B cell (primary cell): Measurements from ENCODE around the gene NCKAP1. TPM values are rescaled to one million over a fixed set of nuclear protein-coding genes. Genes with fewer than 3 reads are reported as not detected.

Experiments
- ATAC-seq: fragments of 200-7000 bp; cut with Tn5 transposase; one replicate; pipeline ENCODE4 v1.10.0; 2021; ENCODE audit warnings: low read depth, mild to moderate bottlenecking, moderate number of reproducible peaks, moderate library complexity
- CTCF ChIA-PET: fragments of 350-600 bp; sonication (Branson Sonifier 250); formaldehyde crosslinking; loops from one replicate; lab custom pipeline; 2021; ENCODE audit warnings: antibody characterized with exemption, inconsistent platforms; lab: Charles Lee
- POLR2A ChIA-PET: fragments of 350-600 bp; sonication (Branson Sonifier 250); formaldehyde crosslinking; loops from one replicate; lab custom pipeline; 2021; ENCODE audit warnings: antibody characterized with exemption; lab: Charles Lee
- DNase-seq: peaks from one replicate; pipeline ENCODE4 v3.0.0; 2013
- H2AFZ ChIP-seq: 2 replicates; pipeline ENCODE4 v1.6.1; 2012; ENCODE audit warnings: mild to moderate bottlenecking, low read depth, low read length; ENCODE audit not compliant: insufficient read depth, poor library complexity, severe bottlenecking
- H3K27ac ChIP-seq, 2 donors: 1 replicate in 1 of 2; 2 replicates in 1 of 2; pipeline ENCODE4 v1.5.1; 2012 to 2013; ENCODE audit warnings: low read length in 2 of 2, mild to moderate bottlenecking in 2 of 2, moderate library complexity in 1 of 2
- H3K27me3 ChIP-seq, 4 experiments: fragments of 200-600 bp in 1 of 4; sonication (generic) in 1 of 4; replicated peaks in 1 of 4; 1 replicate in 2 of 4; 2 replicates in 2 of 4; pipeline versions ENCODE4 v1.6.1 to v1.7.0; 2013 to 2016; ENCODE audit warnings: low read length in 3 of 4, mild to moderate bottlenecking in 2 of 4, mixed read lengths in 1 of 4, moderate library complexity in 1 of 4; ENCODE audit not compliant: insufficient read depth in 4 of 4, control insufficient read depth in 3 of 4; ENCODE audit errors: control extremely low read depth in 1 of 4
- H3K36me3 ChIP-seq, 2 experiments: replicated peaks in 1 of 2; 1 replicate in 1 of 2; 2 replicates in 1 of 2; pipeline versions ENCODE4 v1.6.1 to v1.7.1; 2013; ENCODE audit warnings: low read length in 1 of 2; ENCODE audit not compliant: insufficient read depth in 2 of 2, control insufficient read depth in 1 of 2; ENCODE audit errors: control extremely low read depth in 1 of 2, extremely low read depth in 1 of 2
- H3K4me1 ChIP-seq, 2 donors: fragments of 200-600 bp in 1 of 2; sonication (generic) in 1 of 2; 1 replicate in 1 of 2; 2 replicates in 1 of 2; pipeline versions ENCODE4 v1.5.1 to v1.6.1; 2013 to 2017; ENCODE audit warnings: low read length in 2 of 2; ENCODE audit not compliant: control insufficient read depth in 2 of 2, insufficient read depth in 2 of 2
- H3K4me2 ChIP-seq: replicated peaks from 2 replicates; pipeline ENCODE3; 2012; ENCODE audit warnings: mild to moderate bottlenecking, low read depth, low read length; ENCODE audit not compliant: poor library complexity, severe bottlenecking
- H3K4me3 ChIP-seq, 5 experiments: fragments of 200-600 bp in 1 of 5; sonication (generic) in 1 of 5; 1 replicate in 3 of 5; 2 replicates in 2 of 5; pipeline versions ENCODE4 v1.5.1 to v1.7.0; 2011 to 2016; ENCODE audit warnings: low read length in 4 of 5, mild to moderate bottlenecking in 4 of 5, low read depth in 2 of 5, control low read depth in 1 of 5, moderate library complexity in 1 of 5; ENCODE audit not compliant: insufficient read depth in 1 of 5; ENCODE audit errors: control extremely low read depth in 1 of 5, extremely low read depth in 1 of 5
- H3K79me2 ChIP-seq: fragments of 200-600 bp; sonication (generic); one replicate; pipeline ENCODE4 v1.6.0; 2016; ENCODE audit warnings: low read length; ENCODE audit not compliant: control insufficient read depth, insufficient read depth
- H3K9ac ChIP-seq: fragments of 200-600 bp; sonication (generic); 2 replicates; pipeline ENCODE4 v1.6.1; 2017; ENCODE audit warnings: mild to moderate bottlenecking, low read length, moderate library complexity
- H3K9me3 ChIP-seq, 3 donors: one replicate each; pipeline versions ENCODE4 v1.6.1 to v1.7.1; 2013; ENCODE audit warnings: low read length in 2 of 3; ENCODE audit not compliant: control insufficient read depth in 2 of 3, insufficient read depth in 1 of 3; ENCODE audit errors: control extremely low read depth in 1 of 3
- H4K20me1 ChIP-seq: 2 replicates; pipeline ENCODE4 v1.6.0; 2012; ENCODE audit warnings: mild to moderate bottlenecking, low read length; ENCODE audit not compliant: insufficient read depth, control insufficient read depth, poor library complexity, severe bottlenecking
- H3K27ac Mint-ChIP-seq: one replicate; pipeline ENCODE4 v1.8.0; 2021; ENCODE audit warnings: mixed read lengths
- H3K27me3 Mint-ChIP-seq: one replicate; pipeline ENCODE4 v1.8.0; 2021; ENCODE audit warnings: mixed read lengths
- H3K4me1 Mint-ChIP-seq: one replicate; pipeline ENCODE4 v1.8.0; 2021; ENCODE audit warnings: mixed read lengths
- H3K4me3 Mint-ChIP-seq: one replicate; pipeline ENCODE4 v1.8.0; 2021; ENCODE audit warnings: mixed read lengths
- H3K9me3 Mint-ChIP-seq: one replicate; pipeline ENCODE4 v1.8.0; 2022; ENCODE audit warnings: mixed read lengths; ENCODE audit not compliant: insufficient read depth
- EZH2 ChIP-seq: IDR thresholded peaks from 2 replicates; pipeline ENCODE4 v1.6.1; 2012; ENCODE audit warnings: borderline replicate concordance, low read depth, mild to moderate bottlenecking, moderate library complexity, low read length; ENCODE audit not compliant: insufficient read depth, poor library complexity, severe bottlenecking
- WGBS: methylation state at CpG from one replicate; pipeline ENCODE4 v1.1.5; 2013; ENCODE audit warnings: missing lambda C conversion rate; ENCODE audit not compliant: insufficient coverage; 5-methylcytosine and 5-hydroxymethylcytosine counted together
- intact Hi-C: fragments of 100-400 bp; cut with micrococcal nuclease; formaldehyde crosslinking; loops from one replicate; pipeline ENCODE4 v1.10.0; 2022
- polyA plus RNA-seq: library from polyadenylated mRNA; depleted of rRNA; stranded (reverse); fragments of >200 nt; gene quantifications from 2 replicates; pipeline ENCODE4 v1.2.3, GENCODE V29; 2012
- total RNA-seq, 2 donors: library from RNA; stranded (reverse); fragments of 120-200 nt in 1 of 2; gene quantifications; 1 replicate in 1 of 2; 2 replicates in 1 of 2; pipeline versions ENCODE4 v1.2.3 to v1.2.4, GENCODE V29; 2013 to 2022
- TF ChIP-seq, protein P1 (sequence below): fragments of 200-600 bp; IDR thresholded peaks from one replicate; pipeline ENCODE4 v1.8.0; 2022; ENCODE audit warnings: antibody characterized with exemption, mild to moderate bottlenecking

NCKAP1 gene
- total and polyA plus RNA-seq, 2 donors (not counting 1 experiment from before 2014, with no cell fraction given), result 0.05 TPM; not detected in 1

DNA sequence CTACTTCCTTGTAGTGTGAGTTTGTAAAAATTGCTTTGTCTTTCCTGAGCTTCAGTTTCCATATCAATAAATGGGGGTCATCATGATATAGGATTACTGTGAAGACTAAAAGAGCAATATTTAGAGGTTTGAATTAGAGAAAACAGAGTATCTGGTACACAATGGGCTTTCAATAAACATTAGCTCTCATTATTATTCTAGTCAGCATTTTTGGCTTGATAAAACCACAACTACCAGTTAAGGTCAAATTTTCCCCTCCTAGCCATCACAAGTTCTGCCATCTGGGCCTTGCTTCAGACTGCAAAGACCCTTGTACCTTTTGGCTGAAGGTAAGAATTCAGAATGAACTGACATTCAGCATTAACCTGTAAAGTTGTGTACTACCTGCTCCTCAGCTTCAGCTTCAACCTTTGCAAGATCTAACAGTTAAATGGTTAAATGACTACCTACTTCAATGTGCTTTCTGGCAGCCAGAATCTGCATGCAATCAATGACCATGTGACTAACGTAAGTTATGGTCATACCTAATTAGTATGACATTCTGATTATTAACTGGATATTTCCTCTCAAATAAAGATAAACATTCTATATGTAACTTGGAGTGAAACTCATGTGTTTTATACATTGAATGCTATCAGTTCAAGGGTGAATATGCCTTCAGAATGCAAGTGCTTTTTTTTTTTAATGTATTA, 119.2 kb downstream of the NCKAP1 start:
- H3K4me1 ChIP-seq, result no peaks in the 10 kb centered on the region
- H3K4me2 ChIP-seq, result no peak overlapping the region
- TF ChIP-seq, protein P1, sequence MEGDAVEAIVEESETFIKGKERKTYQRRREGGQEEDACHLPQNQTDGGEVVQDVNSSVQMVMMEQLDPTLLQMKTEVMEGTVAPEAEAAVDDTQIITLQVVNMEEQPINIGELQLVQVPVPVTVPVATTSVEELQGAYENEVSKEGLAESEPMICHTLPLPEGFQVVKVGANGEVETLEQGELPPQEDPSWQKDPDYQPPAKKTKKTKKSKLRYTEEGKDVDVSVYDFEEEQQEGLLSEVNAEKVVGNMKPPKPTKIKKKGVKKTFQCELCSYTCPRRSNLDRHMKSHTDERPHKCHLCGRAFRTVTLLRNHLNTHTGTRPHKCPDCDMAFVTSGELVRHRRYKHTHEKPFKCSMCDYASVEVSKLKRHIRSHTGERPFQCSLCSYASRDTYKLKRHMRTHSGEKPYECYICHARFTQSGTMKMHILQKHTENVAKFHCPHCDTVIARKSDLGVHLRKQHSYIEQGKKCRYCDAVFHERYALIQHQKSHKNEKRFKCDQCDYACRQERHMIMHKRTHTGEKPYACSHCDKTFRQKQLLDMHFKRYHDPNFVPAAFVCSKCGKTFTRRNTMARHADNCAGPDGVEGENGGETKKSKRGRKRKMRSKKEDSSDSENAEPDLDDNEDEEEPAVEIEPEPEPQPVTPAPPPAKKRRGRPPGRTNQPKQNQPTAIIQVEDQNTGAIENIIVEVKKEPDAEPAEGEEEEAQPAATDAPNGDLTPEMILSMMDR, result no peak
- TF ChIP-seq EZH2, result no peak
- Mint-ChIP-seq H3K9me3 (no peaks in the 10 kb centered on the region), H3K4me3 (no peak overlapping the region), H3K27ac (no peak overlapping the region), H3K27me3 (peaks cover 4% of the 10 kb centered on the region), H3K4me1 (peaks cover 2% of the 10 kb centered on the region)
- H4K20me1 ChIP-seq, result no peaks in the 10 kb centered on the region
- CTCF ChIA-PET, result no interaction called here
- ATAC-seq (no peak), DNase-seq (no peak)
- no peaks in the 10 kb centered on the region for H3K27me3 ChIP-seq
- H3K36me3 ChIP-seq, result no peaks in the 10 kb centered on the region
- no peak overlapping the region for H3K27ac ChIP-seq
- H3K9ac ChIP-seq, result no peak overlapping the region
- no peak overlapping the region for H3K4me3 ChIP-seq
- no peaks in the 10 kb centered on the region for H3K9me3 ChIP-seq
- no peak overlapping the region for H2AFZ ChIP-seq
- no CpG with 5 or more reads among the region's 1 CpG for whole genome bisulfite sequencing
- intact Hi-C loops, result no loop called here
- no peaks in the 10 kb centered on the region for H3K79me2 ChIP-seq
- POLR2A ChIA-PET, result no interaction called here

DNA sequence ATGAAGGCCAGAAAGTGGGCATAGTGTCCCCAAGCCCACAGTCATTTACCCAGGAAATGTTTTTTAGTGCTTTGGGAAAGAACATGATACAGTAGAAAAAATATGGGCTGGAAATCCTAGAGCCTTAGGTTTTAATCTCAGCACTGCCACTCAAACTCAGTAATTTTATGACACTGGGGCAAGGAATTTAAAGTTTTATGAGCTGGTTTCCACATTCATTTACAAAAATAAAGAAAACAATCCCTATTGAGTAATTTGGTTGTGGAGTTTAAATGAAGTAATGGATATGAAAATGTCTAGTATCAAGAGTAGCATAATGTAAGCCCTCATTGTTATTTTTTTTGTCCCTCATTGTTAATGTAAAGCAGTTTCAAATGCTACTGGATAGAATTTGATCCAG, 120.3 kb downstream of the NCKAP1 start:
- ChIA-PET CTCF (no interaction called here), POLR2A (interaction anchor here (0.6 kb wide), 1 partner anchor 50 kb away, joined by 3 read pairs; no protein-coding TSS in a partner anchor)
- Mint-ChIP-seq H3K4me1 (peaks cover 2% of the 10 kb centered on the region), H3K27ac (no peak overlapping the region), H3K27me3 (peaks cover 9% of the 10 kb centered on the region), H3K4me3 (no peak overlapping the region), H3K9me3 (no peaks in the 10 kb centered on the region)
- no peak for DNase-seq
- TF ChIP-seq, protein P1, result no peak
- TF ChIP-seq EZH2, result no peak
- H3K4me3 ChIP-seq, result no peak overlapping the region
- H3K79me2 ChIP-seq, result no peaks in the 10 kb centered on the region
- H3K27me3 ChIP-seq, result no peaks in the 10 kb centered on the region
- H2AFZ ChIP-seq, result no peak overlapping the region
- no peaks in the 10 kb centered on the region for H3K36me3 ChIP-seq
- ATAC-seq, result no peak
- H3K9me3 ChIP-seq, result no peaks in the 10 kb centered on the region
- no peaks in the 10 kb centered on the region for H4K20me1 ChIP-seq
- H3K4me1 ChIP-seq, result no peaks in the 10 kb centered on the region
- H3K9ac ChIP-seq, result no peak overlapping the region
- intact Hi-C loops, result no loop called here
- H3K4me2 ChIP-seq, result no peak overlapping the region
- no peak overlapping the region for H3K27ac ChIP-seq
